Astrocyte (in vitro differentiated cells and primary cell): ENCODE measurements around the gene GDPD4.

Experiments
- CTCF ChIP-seq: IDR thresholded peaks from 2 replicates; pipeline ENCODE4 v1.5.1; 2011; ENCODE audit warnings: low read depth, mild to moderate bottlenecking, inconsistent platforms, low read length, moderate library complexity; ENCODE audit not compliant: insufficient read depth
- EZH2 ChIP-seq: IDR thresholded peaks from 2 replicates; pipeline ENCODE4 v1.6.1; 2012; ENCODE audit warnings: mild to moderate bottlenecking, low read length, inconsistent platforms; ENCODE audit not compliant: insufficient read depth

- TF ChIP-seq CTCF = no peak
- no peak for TF ChIP-seq EZH2
Observed at GRCh38 chr11:77179681-77180080, 121.8 kb downstream of the GDPD4 start.
